Right lobe of liver (tissue), 6 donors: ENCODE measurements around the gene S1PR2. TPM values are rescaled to one million over a fixed set of nuclear protein-coding genes. Genes with fewer than 3 reads are reported as not detected.
A peak's percentile ranks its signal among the peaks of the same experiment; 100 is the strongest.
"Not testable (repeated sequence)": the region's sequence is repeated elsewhere in the genome, so short reads cannot be mapped to it uniquely, and the experiment has no call there.

Source experiments
- ATAC-seq, 4 donors: fragments of 200-7000 bp; cut with Tn5 transposase; one replicate each; pipeline ENCODE4 v1.9.1; 2020; ENCODE audit warnings: mild to moderate bottlenecking in 4 of 4, moderate library complexity in 4 of 4
- DNase-seq, 3 donors: peaks; one replicate each; pipeline ENCODE4 v3.0.0-alpha.2; 2020
- H3K27ac ChIP-seq, 3 donors: fragments of 200-600 bp; one replicate each; pipeline ENCODE4 v1.8.0; 2022
- H3K27me3 ChIP-seq, 2 donors: fragments of 200-600 bp; one replicate each; pipeline ENCODE4 v1.8.0; 2022
- H3K36me3 ChIP-seq, 4 donors: fragments of 200-600 bp; sonication (generic) in 1 of 4; one replicate each; pipeline versions ENCODE4 v1.5.1 to v1.8.0; 2017 to 2022; ENCODE audit warnings: control low read depth in 1 of 4
- H3K4me1 ChIP-seq, 4 donors: fragments of 200-600 bp; sonication (generic) in 1 of 4; one replicate each; pipeline versions ENCODE4 v1.5.1 to v1.8.0; 2017 to 2022; ENCODE audit warnings: control low read depth in 1 of 4
- H3K4me3 ChIP-seq, 3 donors: fragments of 200-600 bp; one replicate each; pipeline ENCODE4 v1.8.0; 2022
- H3K9me3 ChIP-seq, 4 donors: fragments of 200-600 bp; sonication (generic) in 1 of 4; one replicate each; pipeline versions ENCODE4 v1.5.1 to v1.8.0; 2017 to 2022; ENCODE audit warnings: control low read depth in 1 of 4
- CTCF ChIP-seq, 4 donors: fragments of 200-600 bp in 3 of 4; fragments of 450-650 bp in 1 of 4; IDR thresholded peaks; one replicate each; pipeline versions ENCODE4 v1.5.1 to v1.8.0; 2016 to 2022; ENCODE audit warnings: antibody characterized with exemption in 4 of 4, mild to moderate bottlenecking in 2 of 4
- POLR2A ChIP-seq: fragments of 450-650 bp; IDR thresholded peaks from one replicate; pipeline ENCODE4 v1.6.1; 2017; ENCODE audit warnings: antibody characterized with exemption, mild to moderate bottlenecking
- WGBS: methylation state at CpG from one replicate; pipeline ENCODE4 v1.1.6; 2018; ENCODE audit warnings: low coverage, low lambda C conversion rate; ENCODE audit not compliant: insufficient coverage; ENCODE audit errors: missing lambda C conversion rate; 5-methylcytosine and 5-hydroxymethylcytosine counted together
- intact Hi-C, 2 donors: fragments of 100-400 bp; cut with DNase I; formaldehyde crosslinking; loops; one replicate each; pipeline versions ENCODE4 v1.11.2 to v1.14.1; 2022
- total RNA-seq, 6 experiments: library from RNA; depleted of rRNA in 2 of 6; stranded (reverse); fragments of >200 nt in 2 of 6; fragmentation: NEBNext Ultra II Directional in 3 of 6; extraction: Animal tissue kit (Norgen Biotek cat#: 25700) in 3 of 6; gene quantifications; one replicate each; pipeline versions ENCODE4 v1.1.0 to v1.2.4, GENCODE V29; 2016 to 2023
- donor health status: DM: no; HTN: yes; CAD: no.
- donor health status: DM: no; HTN: no; CAD: no.
- donor health status: DM: no; HTN: no; CAD: no.
- donor health status: DM: no; HTN: yes; CAD: no.
- donor health status: DM: no; HTN: yes; CAD: no.

S1PR2 gene
- total RNA-seq, 6 experiments from 2014 or later: 1.7 to 6.6 (median 4.1) TPM

GRCh38 chr19:10205636-10206035 is 25.5 kb downstream of the S1PR2 start:
- H3K9me3 ChIP-seq: no peaks in the 10 kb centered on the region
- H3K36me3 ChIP-seq: no peaks in the 10 kb centered on the region
- intact Hi-C loops: no loop called here
- TF ChIP-seq CTCF (IDR thresholded peaks at IDR 0.05) (no peak), POLR2A (no peak)
- no peak for DNase-seq
- no peaks in the 10 kb centered on the region for H3K4me1 ChIP-seq
- no peak overlapping the region for H3K4me3 ChIP-seq
- 91% methylated on average over 3 of the region's 4 CpGs for WGBS
- no peak for ATAC-seq
- no peak overlapping the region for H3K27ac ChIP-seq
- H3K27me3 ChIP-seq: no peaks in the 10 kb centered on the region

GRCh38 chr19:10203686-10204085 is 27.4 kb downstream of the S1PR2 start:
- 88% methylated on average over 2 of the region's 3 CpGs for WGBS
- TF ChIP-seq CTCF (IDR thresholded peaks at IDR 0.05) (no peak), POLR2A (no peak)

DNA sequence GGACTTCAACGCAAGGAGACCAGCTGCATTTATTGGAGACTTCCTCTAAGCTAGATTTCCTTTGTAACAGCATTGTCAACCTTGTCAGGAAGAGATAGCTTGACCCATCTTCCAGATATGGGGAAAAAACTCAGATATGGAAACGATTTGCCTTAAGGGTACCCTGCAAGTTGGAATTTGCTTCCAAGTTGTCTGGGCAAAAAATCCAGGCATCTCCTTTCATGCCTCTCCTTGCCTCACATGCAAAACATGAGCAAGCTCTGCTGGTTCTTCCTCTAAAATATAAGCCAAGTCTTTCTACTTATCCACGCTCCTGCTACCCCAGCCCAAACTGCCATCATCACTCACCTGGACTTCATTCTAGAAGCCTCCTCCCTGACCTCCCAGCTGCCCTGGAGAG is 30.0 kb downstream of the S1PR2 start:
- ATAC-seq (no peak), DNase-seq (no peak)
- intact Hi-C loops: no loop called here
- 65% methylated on average over 3 of the region's 3 CpGs for WGBS
- TF ChIP-seq POLR2A (no peak), CTCF (IDR thresholded peaks at IDR 0.05) (no peak)
- Histone ChIP-seq H3K27me3 (no peaks in the 10 kb centered on the region), H3K9me3 (no peaks in the 10 kb centered on the region), H3K27ac (no peak overlapping the region), H3K36me3 (no peaks in the 10 kb centered on the region), H3K4me1 (no peaks in the 10 kb centered on the region), H3K4me3 (no peak overlapping the region)

More at GRCh38 chr19:10203686-10204085, 27.4 kb downstream of the S1PR2 start:
- Histone ChIP-seq H3K4me1 (no peaks in the 10 kb centered on the region), H3K27ac (no peak overlapping the region), H3K9me3 (no peaks in the 10 kb centered on the region), H3K27me3 (no peaks in the 10 kb centered on the region), H3K4me3 (no peak overlapping the region), H3K36me3 (no peaks in the 10 kb centered on the region)
- intact Hi-C loops: no loop called here
- DNase-seq (no peak), ATAC-seq (no peak)

DNA sequence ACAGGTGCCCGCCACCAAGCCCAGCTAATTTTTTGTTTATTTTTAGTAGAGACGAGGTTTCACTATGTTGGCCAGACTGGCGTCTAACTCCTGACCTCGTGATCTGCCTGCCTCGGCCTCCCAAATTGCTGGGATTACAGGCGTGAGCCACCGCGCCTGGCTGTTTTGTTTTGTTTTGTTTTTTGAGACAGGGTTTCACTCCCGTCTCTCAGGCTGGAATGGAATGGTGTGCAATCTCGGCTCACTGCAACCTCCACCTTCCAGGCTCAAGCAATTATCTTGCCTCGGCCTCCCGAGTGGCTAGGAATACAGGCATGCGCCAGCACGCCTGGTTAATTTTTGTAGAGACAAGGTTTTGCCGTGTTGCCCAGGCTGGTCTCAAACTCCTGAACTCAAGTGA is 31.0 kb downstream of the S1PR2 start:
- WGBS: 85% methylated on average over 10 of the region's 15 CpGs
- DNase-seq, intact Hi-C loops, H3K36me3 ChIP-seq, ATAC-seq, H3K27me3 ChIP-seq, H3K4me1 ChIP-seq, H3K27ac ChIP-seq, H3K9me3 ChIP-seq, H3K4me3 ChIP-seq: not testable (repeated sequence)

GRCh38 chr19:10198889-10199644 is 32.1 kb downstream of the S1PR2 start:
- H3K9me3 ChIP-seq, H3K4me3 ChIP-seq, H3K36me3 ChIP-seq, DNase-seq, H3K27me3 ChIP-seq, intact Hi-C loops, ATAC-seq, H3K4me1 ChIP-seq: not testable (repeated sequence)
- H3K27ac ChIP-seq: peak overlapping the region in 1 of 3 donors; percentile 3
- WGBS: 40% methylated on average over 10 of the region's 11 CpGs
